Osteoblast (primary cell): ENCODE measurements around the gene CASP12. TPM values are rescaled to one million over a fixed set of nuclear protein-coding genes. Genes with fewer than 3 reads are reported as not detected.
A peak's percentile ranks its signal among the peaks of the same experiment; 100 is the strongest.

Experiments used
- DNase-seq: peaks from one replicate; pipeline ENCODE4 v3.0.0; 2011; ENCODE audit warnings: low spot score, mixed read lengths; ENCODE audit not compliant: insufficient read length; ENCODE audit errors: missing footprints
- H2AFZ ChIP-seq: 2 replicates; pipeline ENCODE4 v1.6.0; 2011; ENCODE audit warnings: mild to moderate bottlenecking, low read length
- H3K27ac ChIP-seq: 2 replicates; pipeline ENCODE4 v1.5.1; 2011; ENCODE audit warnings: mild to moderate bottlenecking, low read depth, low read length, moderate library complexity
- H3K27me3 ChIP-seq: 2 replicates; pipeline ENCODE4 v1.6.0; 2012; ENCODE audit warnings: mild to moderate bottlenecking, control low read depth, inconsistent platforms, low read length, moderate library complexity; ENCODE audit not compliant: insufficient read depth
- H3K36me3 ChIP-seq: 2 replicates; pipeline ENCODE4 v1.5.1; 2011; ENCODE audit warnings: mild to moderate bottlenecking, low read length, control low read depth, moderate library complexity; ENCODE audit not compliant: insufficient read depth
- H3K4me1 ChIP-seq: 2 replicates; pipeline ENCODE4 v1.5.1; 2011; ENCODE audit warnings: mild to moderate bottlenecking, low read length, control low read depth, moderate library complexity; ENCODE audit not compliant: insufficient read depth
- H3K4me2 ChIP-seq: 2 replicates; pipeline ENCODE4 v1.6.0; 2011; ENCODE audit warnings: mild to moderate bottlenecking, low read length; ENCODE audit not compliant: insufficient read depth
- H3K4me3 ChIP-seq: fragments of 200-600 bp; sonication (generic); 3 replicates; pipeline ENCODE4 v1.5.1; 2012; ENCODE audit warnings: mild to moderate bottlenecking, low read length, inconsistent platforms; ENCODE audit not compliant: insufficient read depth
- H3K79me2 ChIP-seq: 2 replicates; pipeline ENCODE4 v1.6.0; 2012; ENCODE audit warnings: mild to moderate bottlenecking, low read length, control low read depth, inconsistent platforms; ENCODE audit not compliant: insufficient read depth
- H3K9me3 ChIP-seq: 2 replicates; pipeline ENCODE4 v1.5.1; 2011; ENCODE audit warnings: low read depth, low read length, control low read depth
- H4K20me1 ChIP-seq: 2 replicates; pipeline ENCODE4 v1.6.0; 2012; ENCODE audit warnings: mild to moderate bottlenecking, low read length, control low read depth; ENCODE audit not compliant: insufficient read depth
- total RNA-seq: library from RNA; depleted of rRNA; stranded (reverse); fragments of >200 nt; gene quantifications from 2 replicates; pipeline ENCODE4 v1.2.3, GENCODE V29; 2012
- TF ChIP-seq, protein P1 (sequence below): IDR thresholded peaks from 2 replicates; pipeline ENCODE4 v1.5.1; 2011; ENCODE audit warnings: mild to moderate bottlenecking, low read depth, low read length, moderate library complexity; ENCODE audit errors: extremely low read depth

CASP12 gene
- total RNA-seq, 1 donor = not detected

DNA sequence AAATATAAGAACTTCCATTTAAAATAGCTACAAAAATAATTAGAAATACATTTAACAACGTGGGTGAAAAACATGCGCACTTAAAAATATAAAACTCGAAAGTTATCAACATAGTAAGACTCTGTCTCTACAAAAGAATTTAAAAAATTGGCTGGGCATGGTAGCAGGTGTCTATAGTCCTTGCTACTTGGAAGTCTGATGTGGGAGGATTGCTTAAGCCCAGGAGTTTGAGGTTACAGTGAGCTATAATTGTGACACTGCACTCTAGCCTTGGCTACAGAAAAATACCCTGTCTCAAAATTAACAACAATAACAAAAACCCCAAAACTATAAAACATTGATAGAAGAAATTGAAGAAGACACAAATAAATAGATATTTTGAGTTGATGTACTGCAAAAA lies 13.8 kb upstream of the CASP12 start:
- H3K4me2 ChIP-seq = no peak overlapping the region
- H4K20me1 ChIP-seq = no peaks in the 10 kb centered on the region
- no peak for DNase-seq
- no peaks in the 10 kb centered on the region for H3K79me2 ChIP-seq
- no peaks in the 10 kb centered on the region for H3K27me3 ChIP-seq
- H3K4me3 ChIP-seq = no peak overlapping the region
- no peaks in the 10 kb centered on the region for H3K9me3 ChIP-seq
- H3K27ac ChIP-seq = no peak overlapping the region
- H3K4me1 ChIP-seq = no peaks in the 10 kb centered on the region
- H2AFZ ChIP-seq = no peak overlapping the region
- TF ChIP-seq, protein P1, sequence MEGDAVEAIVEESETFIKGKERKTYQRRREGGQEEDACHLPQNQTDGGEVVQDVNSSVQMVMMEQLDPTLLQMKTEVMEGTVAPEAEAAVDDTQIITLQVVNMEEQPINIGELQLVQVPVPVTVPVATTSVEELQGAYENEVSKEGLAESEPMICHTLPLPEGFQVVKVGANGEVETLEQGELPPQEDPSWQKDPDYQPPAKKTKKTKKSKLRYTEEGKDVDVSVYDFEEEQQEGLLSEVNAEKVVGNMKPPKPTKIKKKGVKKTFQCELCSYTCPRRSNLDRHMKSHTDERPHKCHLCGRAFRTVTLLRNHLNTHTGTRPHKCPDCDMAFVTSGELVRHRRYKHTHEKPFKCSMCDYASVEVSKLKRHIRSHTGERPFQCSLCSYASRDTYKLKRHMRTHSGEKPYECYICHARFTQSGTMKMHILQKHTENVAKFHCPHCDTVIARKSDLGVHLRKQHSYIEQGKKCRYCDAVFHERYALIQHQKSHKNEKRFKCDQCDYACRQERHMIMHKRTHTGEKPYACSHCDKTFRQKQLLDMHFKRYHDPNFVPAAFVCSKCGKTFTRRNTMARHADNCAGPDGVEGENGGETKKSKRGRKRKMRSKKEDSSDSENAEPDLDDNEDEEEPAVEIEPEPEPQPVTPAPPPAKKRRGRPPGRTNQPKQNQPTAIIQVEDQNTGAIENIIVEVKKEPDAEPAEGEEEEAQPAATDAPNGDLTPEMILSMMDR = no peak
- no peaks in the 10 kb centered on the region for H3K36me3 ChIP-seq

DNA sequence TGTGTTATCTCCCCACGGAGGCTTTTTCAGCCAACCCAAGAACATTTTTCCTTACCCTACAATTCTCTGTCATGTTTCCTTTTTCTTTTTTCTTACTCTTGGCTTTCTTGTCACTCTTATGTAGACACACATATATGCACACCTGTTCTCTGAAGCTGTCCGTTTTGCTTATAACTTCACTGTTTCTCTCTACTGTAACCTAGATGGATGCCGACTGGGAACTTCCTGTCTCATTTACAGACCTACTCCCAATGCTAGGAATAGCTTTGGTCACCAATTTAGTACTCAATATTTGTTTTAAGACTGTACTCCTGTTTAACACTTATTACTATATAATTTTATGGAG lies 9.9 kb upstream of the CASP12 start:
- Histone ChIP-seq H3K27ac (no peak overlapping the region), H3K9me3 (no peaks in the 10 kb centered on the region), H3K4me3 (no peak overlapping the region), H4K20me1 (no peaks in the 10 kb centered on the region), H3K79me2 (no peaks in the 10 kb centered on the region), H3K4me1 (no peaks in the 10 kb centered on the region), H3K4me2 (no peak overlapping the region), H3K36me3 (no peaks in the 10 kb centered on the region), H2AFZ (no peak overlapping the region), H3K27me3 (no peaks in the 10 kb centered on the region)
- DNase-seq = no peak
- TF ChIP-seq, protein P1 = no peak

DNA sequence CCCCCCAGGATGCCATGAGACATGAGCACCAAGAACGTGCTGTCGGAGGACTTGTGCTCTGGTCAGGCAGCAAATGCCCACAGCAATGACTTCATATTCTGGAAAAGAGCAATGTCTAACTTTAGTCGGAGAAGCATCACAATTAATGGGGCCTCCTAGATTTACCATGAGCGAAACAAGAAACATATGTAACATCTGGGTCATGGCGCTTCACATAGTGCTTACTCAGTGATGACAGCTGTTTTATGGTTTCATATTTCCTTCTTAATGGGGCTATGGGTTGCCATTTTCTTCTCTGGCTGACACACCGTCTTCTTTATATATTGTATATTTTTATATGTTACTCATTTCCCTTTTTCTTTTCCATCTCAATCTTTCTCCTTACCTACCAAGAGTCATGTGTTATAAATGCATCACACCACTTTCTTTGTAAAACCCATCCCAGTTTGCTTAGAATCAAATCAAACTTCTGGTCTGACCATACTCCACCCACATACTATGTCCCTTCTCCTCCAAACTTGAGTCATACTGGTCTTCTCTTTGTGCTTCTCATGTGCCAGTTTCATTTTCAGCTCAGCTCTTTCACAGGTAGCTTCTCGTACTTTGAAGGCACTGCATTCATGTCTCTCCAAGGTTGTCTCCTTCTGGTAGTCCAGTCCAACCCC lies 9.4 kb upstream of the CASP12 start:
- Histone ChIP-seq H4K20me1 (no peaks in the 10 kb centered on the region), H3K9me3 (no peaks in the 10 kb centered on the region), H3K79me2 (no peaks in the 10 kb centered on the region), H2AFZ (no peak overlapping the region), H3K27ac (no peak overlapping the region), H3K4me3 (no peak overlapping the region), H3K27me3 (no peaks in the 10 kb centered on the region), H3K36me3 (no peaks in the 10 kb centered on the region), H3K4me2 (no peak overlapping the region), H3K4me1 (no peaks in the 10 kb centered on the region)
- DNase-seq = no peak
- TF ChIP-seq, protein P1 = no peak

DNA sequence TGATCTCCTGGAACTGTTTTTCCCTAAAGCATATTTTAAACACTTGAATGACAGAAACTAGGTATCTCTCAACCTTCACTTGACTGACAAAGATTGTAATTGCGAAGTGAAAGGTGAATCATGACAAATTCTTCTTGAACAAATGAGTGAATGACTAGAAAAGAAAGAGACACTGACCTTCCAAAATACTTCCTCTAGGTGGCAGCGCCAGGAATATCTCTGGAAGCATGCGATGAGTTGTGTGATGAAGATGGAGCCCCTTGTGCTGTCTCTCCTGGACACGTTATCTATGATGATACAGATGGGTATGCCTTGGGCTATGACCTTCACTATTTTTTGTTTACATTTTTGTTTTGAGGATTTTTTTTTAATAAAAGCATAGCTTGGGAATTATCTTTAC lies 7.0 kb upstream of the CASP12 start:
- no peak for DNase-seq
- TF ChIP-seq, protein P1 = peak; percentile 11

More for the DNA sequence above, 7.0 kb upstream of the CASP12 start:
- H2AFZ ChIP-seq = no peak overlapping the region
- no peaks in the 10 kb centered on the region for H3K27me3 ChIP-seq
- no peak overlapping the region for H3K27ac ChIP-seq
- H3K9me3 ChIP-seq = no peaks in the 10 kb centered on the region
- H3K4me2 ChIP-seq = no peak overlapping the region
- H3K36me3 ChIP-seq = no peaks in the 10 kb centered on the region
- H3K4me1 ChIP-seq = no peaks in the 10 kb centered on the region
- H3K4me3 ChIP-seq = no peak overlapping the region
- H4K20me1 ChIP-seq = no peaks in the 10 kb centered on the region
- H3K79me2 ChIP-seq = no peaks in the 10 kb centered on the region
